ENCODE measurements around the gene ASXL1. TPM values are rescaled to one million over a fixed set of nuclear protein-coding genes. Genes with fewer than 3 reads are reported as not detected.

Gene ASXL1
- total RNA-seq, 2 donors from 2014 or later, result 74.5 to 135 TPM

- Histone ChIP-seq H3K27ac (peak overlapping the region in 1 of 2 donors; percentile 15), H3K4me1 (ENCODE audit: control insufficient read depth in 1 of 2, low read depth in 2 of 2) (peaks cover 7 to 8% of the 10 kb centered on the region in 2 donors), H3K9me3 (no peaks in the 10 kb centered on the region), H3K36me3 (no peaks in the 10 kb centered on the region), H3K27me3 (replicated peaks; ENCODE audit: insufficient read depth) (no peaks in the 10 kb centered on the region), H3K4me3 (peak overlapping the region; percentile 90)
- no peak for TF ChIP-seq CTCF (IDR thresholded peaks at IDR 0.05)
- no peak for DNase-seq (ENCODE audit: low spot score)
- ATAC-seq (ENCODE audit: insufficient number of reproducible peaks, low FRiP score, low read depth), result no peak
Measured at GRCh38 chr20:32481311-32482142, 123.4 kb downstream of the ASXL1 start.

- Histone ChIP-seq H3K36me3 (no peaks in the 10 kb centered on the region), H3K27ac (peak overlapping the region in 1 of 2 donors; percentile 15), H3K9me3 (no peaks in the 10 kb centered on the region), H3K4me3 (peak overlapping the region; percentile 90), H3K27me3 (replicated peaks; ENCODE audit: insufficient read depth) (no peaks in the 10 kb centered on the region), H3K4me1 (ENCODE audit: control insufficient read depth in 1 of 2, low read depth in 2 of 2) (peaks cover 7% of the 10 kb centered on the region in 2 donors)
- TF ChIP-seq CTCF (IDR thresholded peaks at IDR 0.05), result no peak
- ATAC-seq (ENCODE audit: insufficient number of reproducible peaks, low FRiP score, low read depth), result no peak
- no peak for DNase-seq (ENCODE audit: low spot score)
Measured at GRCh38 chr20:32482143-32482441, 124.0 kb downstream of the ASXL1 start.

GRCh38 chr20:32482442-32483261, 124.5 kb downstream of the ASXL1 start:
- Histone ChIP-seq H3K4me3 (peak overlapping the region; percentile 90), H3K9me3 (no peaks in the 10 kb centered on the region), H3K27me3 (replicated peaks; ENCODE audit: insufficient read depth) (no peaks in the 10 kb centered on the region), H3K4me1 (ENCODE audit: control insufficient read depth in 1 of 2, low read depth in 2 of 2) (peaks cover 7% of the 10 kb centered on the region in 2 donors), H3K36me3 (no peaks in the 10 kb centered on the region), H3K27ac (peak overlapping the region in 1 of 2 donors; percentile 3)
- ATAC-seq (ENCODE audit: insufficient number of reproducible peaks, low FRiP score, low read depth) (no peak), DNase-seq (ENCODE audit: low spot score) (no peak)
- no peak for TF ChIP-seq CTCF (IDR thresholded peaks at IDR 0.05)

GRCh38 chr20:32483351-32484224, 125.5 kb downstream of the ASXL1 start:
- no peaks in the 10 kb centered on the region for H3K27me3 ChIP-seq (replicated peaks; ENCODE audit: insufficient read depth)
- TF ChIP-seq CTCF (IDR thresholded peaks at IDR 0.05), result no peak
- H3K4me3 ChIP-seq, result peak overlapping the region; percentile 90
- peaks cover 7% of the 10 kb centered on the region in 2 donors for H3K4me1 ChIP-seq (ENCODE audit: control insufficient read depth in 1 of 2, low read depth in 2 of 2)
- no peaks in the 10 kb centered on the region for H3K36me3 ChIP-seq
- ATAC-seq (ENCODE audit: insufficient number of reproducible peaks, low FRiP score, low read depth), result no peak
- H3K27ac ChIP-seq, result no peak overlapping the region
- H3K9me3 ChIP-seq, result no peaks in the 10 kb centered on the region
- DNase-seq (ENCODE audit: low spot score), result no peak
